H1 (cell line): Measurements from ENCODE around the gene SLC25A12. TPM values are rescaled to one million over a fixed set of nuclear protein-coding genes. Genes with fewer than 3 reads are reported as not detected.

Experiments used
- SIRT6 ChIP-seq: IDR thresholded peaks from one replicate; pipeline ENCODE4 v1.7.1; 2012; ENCODE audit warnings: low read length, inconsistent platforms
- TAF7 ChIP-seq: optimal IDR thresholded peaks from 2 replicates; pipeline ENCODE3; 2011; ENCODE audit warnings: low read depth, mild to moderate bottlenecking, inconsistent platforms, low read length, moderate library complexity, borderline replicate concordance
- polyA plus RNA-seq, 7 experiments: library from polyadenylated mRNA; depleted of rRNA in 3 of 7; stranded (reverse) in 5 of 7; unstranded in 2 of 7; fragments of >200 nt in 5 of 7; fragments of 200-250 nt in 2 of 7; gene quantifications; 1 replicate in 5 of 7; 2 replicates in 1 of 7; 4 replicates in 1 of 7; pipeline versions ENCODE4 v1.2.1 to v1.2.3, GENCODE V29; 2011 to 2013; ENCODE audit warnings: missing spikeins in 2 of 7, mixed read lengths in 2 of 7
- total RNA-seq: library from RNA; stranded (reverse); fragmentation: NEBNext Ultra II Directional; extraction: Animal tissue kit (Norgen Biotek cat#: 25700); gene quantifications from 2 replicates; pipeline ENCODE4 v1.2.1, GENCODE V29; 2021

The SLC25A12 gene
- total and polyA plus RNA-seq, 2 of the 8 experiments (the other 6 are each of a cell fraction or from before 2014, with no cell fraction given) = 7.7 to 10.2 TPM

GRCh38 chr2:171789956-171790355 lies 104.1 kb downstream of the SLC25A12 start (continued):
- TF ChIP-seq SIRT6 (no peak), TAF7 (no peak)
